HG02885 (cell line): ENCODE data around the gene CACNB2.
A peak's percentile ranks its signal among the peaks of the same experiment; 100 is the strongest.
"Not testable (repeated sequence)": the region's sequence is repeated elsewhere in the genome, so short reads cannot be mapped to it uniquely, and the experiment has no call there.

Source experiments
- ATAC-seq: cut with Tn5 transposase; IDR thresholded peaks from one replicate; pipeline ENCODE4 v1.9.1; 2021; ENCODE audit warnings: mild to moderate bottlenecking; ENCODE audit not compliant: unreplicated experiment, poor library complexity

The CACNB2 gene

GRCh38 chr10:18196806-18197550 is 56.8 kb downstream of the CACNB2 start:
- no peak for ATAC-seq

- no peak for ATAC-seq
These were observed 57.5 kb downstream of the CACNB2 start for GRCh38 chr10:18197706-18198105.

- ATAC-seq: no peak
These were observed 61.7 kb downstream of the CACNB2 start for GRCh38 chr10:18201877-18202276.

- ATAC-seq: no peak
These were observed 62.6 kb downstream of the CACNB2 start for GRCh38 chr10:18202680-18203460.

GRCh38 chr10:18203471-18203870 is 63.2 kb downstream of the CACNB2 start:
- no peak for ATAC-seq

GRCh38 chr10:18204039-18204835 is 64.0 kb downstream of the CACNB2 start:
- ATAC-seq: no peak

- ATAC-seq: no peak
These were observed 65.0 kb downstream of the CACNB2 start for GRCh38 chr10:18205098-18205834.

- ATAC-seq: not testable (repeated sequence)
These were observed 68.0 kb downstream of the CACNB2 start for GRCh38 chr10:18208186-18208585.

GRCh38 chr10:18209241-18209640 is 69.0 kb downstream of the CACNB2 start:
- ATAC-seq: no peak

GRCh38 chr10:18210711-18211110 is 70.5 kb downstream of the CACNB2 start:
- no peak for ATAC-seq

GRCh38 chr10:18211862-18212261 is 71.6 kb downstream of the CACNB2 start:
- ATAC-seq: no peak

GRCh38 chr10:18213271-18213670 is 73.0 kb downstream of the CACNB2 start:
- ATAC-seq: no peak

GRCh38 chr10:18214691-18215563 is 74.7 kb downstream of the CACNB2 start:
- ATAC-seq: peak; percentile 78

GRCh38 chr10:18216482-18216881 is 76.3 kb downstream of the CACNB2 start:
- ATAC-seq: no peak

GRCh38 chr10:18217577-18217976 is 77.4 kb downstream of the CACNB2 start:
- no peak for ATAC-seq

GRCh38 chr10:18219146-18219545 is 78.9 kb downstream of the CACNB2 start:
- ATAC-seq: no peak

- no peak for ATAC-seq
These were observed 80.9 kb downstream of the CACNB2 start for GRCh38 chr10:18221123-18221522.

- no peak for ATAC-seq
These were observed 81.7 kb downstream of the CACNB2 start for GRCh38 chr10:18221882-18222281.

- no peak for ATAC-seq
These were observed 82.6 kb downstream of the CACNB2 start for GRCh38 chr10:18222866-18223265.
